Hepatocyte (in vitro differentiated cells): Measurements from ENCODE around the gene MREG.

Experiments used
- CTCF ChIP-seq: fragments of 200-600 bp; sonication (generic); IDR thresholded peaks from 2 replicates; pipeline ENCODE4 v1.5.1; 2016; ENCODE audit warnings: antibody characterized with exemption, mild to moderate bottlenecking; ENCODE audit not compliant: poor library complexity
- EZH2 ChIP-seq: fragments of 200-600 bp; sonication (generic); IDR thresholded peaks from 2 replicates; pipeline ENCODE4 v1.6.1; 2016; ENCODE audit warnings: antibody characterized with exemption, mild to moderate bottlenecking, borderline replicate concordance

GRCh38 chr2:215940645-215941184, 72.6 kb downstream of the MREG start:
- no peak for TF ChIP-seq CTCF
- TF ChIP-seq EZH2 = no peak
